ENCODE measurements around the gene RIIAD1. TPM values are rescaled to one million over a fixed set of nuclear protein-coding genes. Genes with fewer than 3 reads are reported as not detected.
"Not testable (repeated sequence)": the region's sequence is repeated elsewhere in the genome, so short reads cannot be mapped to it uniquely, and the experiment has no call there.

RIIAD1 gene
- polyA plus RNA-seq, 1 donor, result 13.5 TPM

DNA sequence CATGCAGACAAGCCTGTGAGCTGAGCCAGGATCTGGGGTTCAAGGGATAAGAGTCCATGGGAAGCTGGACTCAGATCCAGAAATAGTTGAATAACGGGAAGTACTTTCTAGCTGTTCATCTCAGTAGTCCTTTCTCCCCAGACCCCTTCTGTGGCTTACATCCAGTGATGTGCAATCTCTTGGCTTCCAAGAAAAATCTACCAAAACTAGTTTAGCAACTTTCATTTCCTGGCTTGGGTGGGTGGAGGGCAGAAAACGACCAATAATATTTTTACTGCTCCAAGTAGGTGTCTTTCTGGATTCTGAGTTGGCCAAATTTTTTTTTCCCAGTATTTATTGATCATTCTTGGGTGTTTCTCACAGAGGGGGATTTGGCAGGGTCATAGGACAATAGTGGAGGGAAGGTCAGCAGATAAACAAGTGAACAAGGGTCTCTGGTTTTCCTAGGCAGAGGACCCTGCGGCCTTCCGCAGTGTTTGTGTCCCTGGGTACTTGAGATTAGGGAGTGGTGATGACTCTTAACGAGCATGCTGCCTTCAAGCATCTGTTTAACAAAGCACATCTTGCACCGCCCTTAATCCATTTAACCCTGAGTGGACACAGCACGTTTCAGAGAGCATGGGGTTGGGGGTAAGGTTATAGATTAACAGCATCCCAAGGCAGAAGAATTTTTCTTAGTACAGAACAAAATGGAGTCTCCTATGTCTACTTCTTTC is 47.2 kb downstream of the RIIAD1 start:
- not testable (repeated sequence) for H3K27me3 ChIP-seq (ENCODE audit: control insufficient read depth, insufficient read depth, low read length); H3K4me3 ChIP-seq (ENCODE audit: low read length); H3K36me3 ChIP-seq (ENCODE audit: control insufficient read depth, insufficient read depth, low read length); H3K9me3 ChIP-seq (ENCODE audit: control insufficient read depth, low read depth, low read length); H3K4me1 ChIP-seq (ENCODE audit: control insufficient read depth, insufficient read depth, low read length); DNase-seq; H3K27ac ChIP-seq (ENCODE audit: low read length)
- WGBS (ENCODE audit: insufficient coverage, low lambda C conversion rate), result 20% methylated on average over 1 of the region's 7 CpGs

GRCh38 chr1:151769270-151769669 is 47.9 kb downstream of the RIIAD1 start:
- not testable (repeated sequence) for H3K36me3 ChIP-seq (ENCODE audit: control insufficient read depth, insufficient read depth, low read length)
- WGBS (ENCODE audit: insufficient coverage, low lambda C conversion rate), result no CpG with 5 or more reads among the region's 34 CpGs

DNA sequence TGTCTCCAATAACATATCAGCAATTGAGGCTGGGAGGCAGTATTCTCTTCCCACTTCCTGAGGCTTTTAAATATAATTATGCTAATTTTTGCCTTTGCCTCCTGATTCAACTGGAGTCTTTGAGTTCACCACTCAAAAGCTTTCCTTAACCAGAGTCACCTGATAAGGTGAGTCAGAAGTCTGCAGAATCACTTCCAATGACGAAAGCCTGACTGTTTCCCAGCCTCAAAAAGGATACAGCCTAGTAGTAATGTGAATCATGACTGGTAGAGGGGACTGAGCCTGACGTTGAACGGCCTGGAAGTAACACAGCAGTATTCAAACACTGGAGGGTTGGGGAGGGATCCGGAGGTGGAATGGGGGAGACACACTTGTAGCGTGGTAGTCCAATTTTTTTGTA is 52.4 kb downstream of the RIIAD1 start:
- H3K4me3 ChIP-seq (ENCODE audit: low read length), result no peak overlapping the region
- H3K4me1 ChIP-seq (ENCODE audit: control insufficient read depth, insufficient read depth, low read length), result no peaks in the 10 kb centered on the region
- no CpG with 5 or more reads among the region's 5 CpGs for WGBS (ENCODE audit: insufficient coverage, low lambda C conversion rate)
- no peaks in the 10 kb centered on the region for H3K27me3 ChIP-seq (ENCODE audit: control insufficient read depth, insufficient read depth, low read length)
- DNase-seq, result no peak
- no peak overlapping the region for H3K27ac ChIP-seq (ENCODE audit: low read length)
- no peaks in the 10 kb centered on the region for H3K36me3 ChIP-seq (ENCODE audit: control insufficient read depth, insufficient read depth, low read length)
- no peaks in the 10 kb centered on the region for H3K9me3 ChIP-seq (ENCODE audit: control insufficient read depth, low read depth, low read length)

More at GRCh38 chr1:151769270-151769669, 47.9 kb downstream of the RIIAD1 start:
- not testable (repeated sequence) for H3K27ac ChIP-seq (ENCODE audit: low read length); H3K4me1 ChIP-seq (ENCODE audit: control insufficient read depth, insufficient read depth, low read length); DNase-seq; H3K4me3 ChIP-seq (ENCODE audit: low read length); H3K9me3 ChIP-seq (ENCODE audit: control insufficient read depth, low read depth, low read length); H3K27me3 ChIP-seq (ENCODE audit: control insufficient read depth, insufficient read depth, low read length)

- no peaks in the 10 kb centered on the region for H3K9me3 ChIP-seq (ENCODE audit: control insufficient read depth, low read depth, low read length)
- no peaks in the 10 kb centered on the region for H3K27me3 ChIP-seq (ENCODE audit: control insufficient read depth, insufficient read depth, low read length)
- WGBS (ENCODE audit: insufficient coverage, low lambda C conversion rate), result 100% methylated on average over 1 of the region's 3 CpGs
- no peaks in the 10 kb centered on the region for H3K36me3 ChIP-seq (ENCODE audit: control insufficient read depth, insufficient read depth, low read length)
- H3K4me1 ChIP-seq (ENCODE audit: control insufficient read depth, insufficient read depth, low read length), result no peaks in the 10 kb centered on the region
- no peak overlapping the region for H3K4me3 ChIP-seq (ENCODE audit: low read length)
- no peak for DNase-seq
- no peak overlapping the region for H3K27ac ChIP-seq (ENCODE audit: low read length)
These were observed 53.1 kb downstream of the RIIAD1 start for GRCh38 chr1:151774256-151774922.

DNA sequence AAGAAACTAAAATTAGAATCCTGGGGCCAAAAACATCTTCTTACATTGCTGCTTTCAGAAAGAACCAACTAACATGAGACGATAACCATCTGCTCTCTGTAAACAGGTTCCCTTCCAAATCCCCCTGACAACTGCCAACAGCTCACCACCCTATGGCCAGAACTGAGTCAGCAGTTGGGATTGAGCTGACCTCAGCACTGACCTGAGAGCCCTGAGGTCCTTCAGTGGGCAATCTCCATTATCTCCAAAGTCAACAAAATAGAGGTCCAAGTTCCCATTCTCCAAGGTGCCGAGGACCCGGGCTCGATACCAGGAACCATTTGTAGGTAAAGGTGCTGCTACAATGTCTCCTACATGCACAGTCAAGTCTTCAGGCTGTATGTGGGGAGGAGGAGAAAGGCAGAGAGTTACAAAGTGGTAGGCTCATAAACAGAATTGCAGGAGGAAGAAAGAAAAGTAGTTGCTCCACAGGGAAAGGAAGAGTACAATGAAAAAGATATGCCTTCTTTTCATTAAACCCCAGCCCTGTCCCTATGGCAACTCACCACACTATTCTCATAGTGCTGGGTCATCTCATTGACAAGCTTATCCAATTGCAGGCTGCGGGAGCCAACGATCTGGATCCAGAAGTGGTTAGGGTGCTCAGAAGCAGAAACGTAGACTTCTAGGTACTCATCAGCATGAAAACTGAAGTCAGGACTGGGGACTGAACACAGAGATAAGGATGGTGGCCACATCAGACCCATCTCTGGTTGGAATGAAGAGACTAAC is 54.8 kb downstream of the RIIAD1 start:
- Histone ChIP-seq H3K4me3 (ENCODE audit: low read length) (no peak overlapping the region), H3K27ac (ENCODE audit: low read length) (no peak overlapping the region), H3K27me3 (ENCODE audit: control insufficient read depth, insufficient read depth, low read length) (no peaks in the 10 kb centered on the region), H3K4me1 (ENCODE audit: control insufficient read depth, insufficient read depth, low read length) (no peaks in the 10 kb centered on the region), H3K9me3 (ENCODE audit: control insufficient read depth, low read depth, low read length) (no peaks in the 10 kb centered on the region), H3K36me3 (ENCODE audit: control insufficient read depth, insufficient read depth, low read length) (no peaks in the 10 kb centered on the region)
- no CpG with 5 or more reads among the region's 7 CpGs for WGBS (ENCODE audit: insufficient coverage, low lambda C conversion rate)
- DNase-seq, result no peak

DNA sequence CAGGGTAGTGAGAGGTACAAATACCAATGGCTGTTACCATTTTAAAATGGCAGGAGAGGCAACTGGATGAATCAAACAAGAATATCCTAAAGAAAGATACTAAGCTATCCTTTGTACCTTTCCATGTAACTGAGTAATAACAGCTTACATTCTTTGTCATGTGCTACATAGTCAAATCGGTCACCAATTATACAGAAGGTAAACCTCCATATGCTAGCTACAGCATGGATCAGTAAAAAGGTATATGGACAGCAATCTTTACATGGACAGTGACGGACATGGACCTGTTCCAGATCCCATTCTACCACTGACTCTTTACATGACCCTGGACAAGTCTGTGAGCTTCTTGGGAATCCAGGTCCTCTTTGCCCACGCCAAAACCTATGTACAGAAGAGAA is 55.3 kb downstream of the RIIAD1 start:
- no CpG with 5 or more reads among the region's 3 CpGs for WGBS (ENCODE audit: insufficient coverage, low lambda C conversion rate)
- Histone ChIP-seq H3K36me3 (ENCODE audit: control insufficient read depth, insufficient read depth, low read length) (no peaks in the 10 kb centered on the region), H3K4me1 (ENCODE audit: control insufficient read depth, insufficient read depth, low read length) (no peaks in the 10 kb centered on the region), H3K9me3 (ENCODE audit: control insufficient read depth, low read depth, low read length) (no peaks in the 10 kb centered on the region), H3K4me3 (ENCODE audit: low read length) (no peak overlapping the region), H3K27ac (ENCODE audit: low read length) (no peak overlapping the region), H3K27me3 (ENCODE audit: control insufficient read depth, insufficient read depth, low read length) (no peaks in the 10 kb centered on the region)
- DNase-seq, result no peak

DNA sequence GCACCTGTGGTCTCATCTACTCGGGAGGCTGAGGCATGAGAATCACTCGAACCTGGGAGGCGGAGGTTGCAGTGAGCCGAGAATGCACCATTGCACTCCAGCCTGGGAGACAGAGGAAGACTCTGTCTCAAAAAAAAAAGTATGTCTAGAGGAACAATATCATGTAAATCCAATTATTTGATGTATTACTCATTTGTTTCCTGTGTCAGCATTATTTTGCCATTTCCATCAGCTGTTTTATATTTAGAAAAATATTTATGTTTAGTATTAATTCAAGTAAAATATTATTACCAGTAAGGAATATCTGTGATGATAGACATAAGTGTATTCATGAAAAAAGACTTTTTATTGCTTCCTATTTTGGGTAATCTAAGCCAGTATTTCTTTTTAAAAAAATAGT is 56.0 kb downstream of the RIIAD1 start:
- H3K4me3 ChIP-seq (ENCODE audit: low read length), result no peak overlapping the region
- no peaks in the 10 kb centered on the region for H3K4me1 ChIP-seq (ENCODE audit: control insufficient read depth, insufficient read depth, low read length)
- no peak overlapping the region for H3K27ac ChIP-seq (ENCODE audit: low read length)
- no peak for DNase-seq
- no peaks in the 10 kb centered on the region for H3K9me3 ChIP-seq (ENCODE audit: control insufficient read depth, low read depth, low read length)
- H3K36me3 ChIP-seq (ENCODE audit: control insufficient read depth, insufficient read depth, low read length), result no peaks in the 10 kb centered on the region
- no CpG with 5 or more reads among the region's 4 CpGs for WGBS (ENCODE audit: insufficient coverage, low lambda C conversion rate)
- no peaks in the 10 kb centered on the region for H3K27me3 ChIP-seq (ENCODE audit: control insufficient read depth, insufficient read depth, low read length)

Other genes with a start within 250 kb of the RIIAD1 start
- gene CGN, start 210.1 kb upstream of the RIIAD1 start, polyA plus RNA-seq, result 145 TPM
- 24.1 TPM for gene TUFT1, start 181.2 kb upstream of the RIIAD1 start, polyA plus RNA-seq
- 20.0 TPM for gene SNX27, start 109.5 kb upstream of the RIIAD1 start, polyA plus RNA-seq
- 57.1 TPM for gene CELF3, start 4.7 kb upstream of the RIIAD1 start, polyA plus RNA-seq
- 58.3 TPM for gene MRPL9, start 42.0 kb downstream of the RIIAD1 start, polyA plus RNA-seq
- gene TDRKH, start 69.0 kb downstream of the RIIAD1 start, polyA plus RNA-seq, result 4.2 TPM
- gene LINGO4, start 83.9 kb downstream of the RIIAD1 start, polyA plus RNA-seq, result 0.81 TPM
- gene RORC, start 110.3 kb downstream of the RIIAD1 start, polyA plus RNA-seq, result 8.7 TPM
- 0.78 TPM for gene C2CD4D, start 118.3 kb downstream of the RIIAD1 start, polyA plus RNA-seq
- gene THEM5, start 132.2 kb downstream of the RIIAD1 start, polyA plus RNA-seq, result 0.45 TPM
- 40.7 TPM for gene THEM4, start 188.0 kb downstream of the RIIAD1 start, polyA plus RNA-seq